ENCODE data around the gene KATNIP.

Gene KATNIP

DNA sequence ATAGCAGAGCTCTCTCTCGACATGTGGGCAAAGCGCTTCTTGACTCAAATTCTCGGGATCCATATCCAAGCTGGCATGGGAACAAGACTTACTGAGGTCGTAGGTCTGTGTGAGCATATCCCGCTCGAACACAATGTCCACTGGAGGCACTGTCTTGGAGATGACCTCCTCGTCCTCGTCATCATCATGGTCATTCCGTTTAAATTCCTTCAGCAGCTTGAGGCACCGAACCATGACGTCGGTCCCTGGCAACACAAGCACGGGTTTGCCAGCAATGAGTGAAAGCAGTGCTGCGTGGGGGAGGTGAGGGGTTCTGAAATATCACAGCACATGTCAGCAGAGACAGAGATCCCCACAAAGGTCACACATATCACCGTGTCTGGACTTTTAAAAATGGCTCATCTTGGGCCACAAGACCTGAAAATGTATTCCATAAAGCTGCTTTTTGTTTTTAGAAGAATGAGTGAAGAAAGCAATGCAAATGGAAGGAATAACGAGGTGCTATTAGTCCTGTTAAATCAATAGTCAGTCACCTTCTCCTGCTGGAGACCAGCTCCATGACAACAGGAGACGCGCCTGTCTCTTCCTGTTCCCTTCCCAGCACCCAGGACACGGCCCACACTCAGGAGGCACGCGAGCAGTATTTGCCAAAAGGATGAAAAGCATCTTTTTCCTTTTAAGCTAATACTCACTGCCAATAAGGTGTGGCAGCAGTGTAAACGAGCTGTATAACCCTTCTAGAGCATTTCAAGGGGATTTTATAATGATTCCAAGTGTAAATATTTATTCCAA, 38.1 kb upstream of the KATNIP start:
- H3K27ac ChIP-seq = no peak overlapping the region
- no peak for TF ChIP-seq ZFX (IDR thresholded peaks at IDR 0.05; ENCODE audit: borderline replicate concordance)
- TF ChIP-seq, protein P1, sequence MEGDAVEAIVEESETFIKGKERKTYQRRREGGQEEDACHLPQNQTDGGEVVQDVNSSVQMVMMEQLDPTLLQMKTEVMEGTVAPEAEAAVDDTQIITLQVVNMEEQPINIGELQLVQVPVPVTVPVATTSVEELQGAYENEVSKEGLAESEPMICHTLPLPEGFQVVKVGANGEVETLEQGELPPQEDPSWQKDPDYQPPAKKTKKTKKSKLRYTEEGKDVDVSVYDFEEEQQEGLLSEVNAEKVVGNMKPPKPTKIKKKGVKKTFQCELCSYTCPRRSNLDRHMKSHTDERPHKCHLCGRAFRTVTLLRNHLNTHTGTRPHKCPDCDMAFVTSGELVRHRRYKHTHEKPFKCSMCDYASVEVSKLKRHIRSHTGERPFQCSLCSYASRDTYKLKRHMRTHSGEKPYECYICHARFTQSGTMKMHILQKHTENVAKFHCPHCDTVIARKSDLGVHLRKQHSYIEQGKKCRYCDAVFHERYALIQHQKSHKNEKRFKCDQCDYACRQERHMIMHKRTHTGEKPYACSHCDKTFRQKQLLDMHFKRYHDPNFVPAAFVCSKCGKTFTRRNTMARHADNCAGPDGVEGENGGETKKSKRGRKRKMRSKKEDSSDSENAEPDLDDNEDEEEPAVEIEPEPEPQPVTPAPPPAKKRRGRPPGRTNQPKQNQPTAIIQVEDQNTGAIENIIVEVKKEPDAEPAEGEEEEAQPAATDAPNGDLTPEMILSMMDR (IDR thresholded peaks at IDR 0.05) = no peak

DNA sequence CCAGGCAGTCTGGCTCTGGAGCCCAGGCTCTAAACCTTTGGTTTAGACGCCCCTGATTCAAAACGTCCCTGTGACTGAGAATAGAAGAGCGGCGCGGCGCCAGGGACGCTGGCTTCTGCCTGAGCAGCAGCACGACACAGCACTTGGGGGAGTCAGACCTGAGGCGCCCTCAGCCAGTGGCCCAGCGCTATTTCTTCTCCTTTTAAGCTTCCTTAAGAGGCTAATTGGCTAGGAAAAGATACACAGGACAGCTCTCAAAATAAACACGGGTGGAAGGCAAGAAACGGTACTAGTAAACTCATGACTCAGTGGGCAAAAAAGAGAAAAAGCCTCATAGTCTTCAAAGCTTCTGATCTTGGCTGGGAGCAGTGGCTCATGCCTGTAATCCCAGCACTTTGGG, 35.1 kb upstream of the KATNIP start:
- H3K27ac ChIP-seq = no peak overlapping the region
- no peak for TF ChIP-seq ZFX (IDR thresholded peaks at IDR 0.05; ENCODE audit: borderline replicate concordance)

DNA sequence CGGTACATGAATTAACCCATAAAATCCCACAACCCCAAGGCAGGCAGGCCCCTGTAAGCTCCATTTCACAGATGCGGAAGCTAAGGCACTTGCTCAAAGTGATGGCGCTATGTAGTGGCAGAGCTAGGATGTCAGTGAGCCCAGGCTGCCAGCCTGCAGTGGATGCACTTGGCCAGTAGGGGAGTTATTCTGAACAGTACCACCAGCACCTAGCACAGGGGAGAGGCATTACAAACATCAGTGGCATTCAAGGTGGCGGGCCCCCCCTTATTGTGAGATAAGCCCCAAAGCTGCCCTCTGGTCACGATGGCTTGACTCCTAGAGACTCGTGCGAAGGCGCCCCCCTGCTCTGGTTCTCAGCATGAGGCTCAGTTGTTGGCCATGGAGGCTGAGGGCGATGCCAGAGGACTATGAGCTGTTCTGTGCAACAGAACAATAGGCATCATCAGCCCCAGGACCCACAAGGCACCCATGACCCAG, 34.0 kb upstream of the KATNIP start:
- TF ChIP-seq ZFX (IDR thresholded peaks at IDR 0.05; ENCODE audit: borderline replicate concordance) = no peak
- TF ChIP-seq, protein P1 (IDR thresholded peaks at IDR 0.05) = peak; percentile 62
- no peak overlapping the region for H3K27ac ChIP-seq

DNA sequence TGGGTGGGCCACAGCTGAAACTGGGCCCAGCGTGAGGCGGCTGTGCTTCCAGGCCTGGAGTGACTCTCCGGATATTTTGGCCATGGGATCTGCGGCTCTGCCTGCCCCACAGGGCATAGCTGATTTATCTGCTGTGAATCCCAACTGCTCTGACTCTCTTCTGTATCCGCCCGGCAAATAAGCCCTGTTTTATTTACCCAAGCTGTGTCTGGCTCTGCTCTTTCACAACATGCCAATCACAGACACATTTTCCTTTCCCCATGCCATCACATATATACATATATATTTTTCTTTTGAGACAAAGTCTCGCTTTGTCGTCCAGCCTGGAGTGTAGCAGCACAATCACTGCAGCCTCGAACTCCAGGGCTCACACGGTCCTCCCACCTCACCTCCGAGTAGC, 33.6 kb upstream of the KATNIP start:
- TF ChIP-seq, protein P1 (IDR thresholded peaks at IDR 0.05) = no peak
- no peak for TF ChIP-seq ZFX (IDR thresholded peaks at IDR 0.05; ENCODE audit: borderline replicate concordance)
- H3K27ac ChIP-seq = no peak overlapping the region; the same call in 1 of the 2 replicates

DNA sequence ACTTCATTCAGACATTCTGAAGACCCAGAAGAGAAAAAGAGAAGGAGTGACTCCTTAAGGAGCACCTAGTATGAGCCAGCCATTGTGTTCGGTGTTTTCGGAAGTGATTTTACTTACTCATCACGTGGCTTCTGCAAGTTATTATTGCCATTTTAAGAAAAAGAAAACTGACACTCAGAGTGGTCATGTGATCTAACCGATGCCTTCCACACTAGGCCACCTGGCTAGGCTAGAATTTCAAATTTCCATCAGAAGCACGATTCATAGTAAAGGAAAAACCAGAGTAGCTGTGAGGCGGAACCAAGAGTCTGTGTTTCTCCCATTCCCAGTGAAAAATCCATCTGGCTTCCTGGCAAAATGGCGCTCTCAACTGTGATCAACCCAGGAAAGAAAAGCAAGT, 32.3 kb upstream of the KATNIP start:
- TF ChIP-seq, protein P1 (IDR thresholded peaks at IDR 0.05) = no peak
- no peak for TF ChIP-seq ZFX (IDR thresholded peaks at IDR 0.05; ENCODE audit: borderline replicate concordance)
- peak overlapping the region; percentile 53 for H3K27ac ChIP-seq

DNA sequence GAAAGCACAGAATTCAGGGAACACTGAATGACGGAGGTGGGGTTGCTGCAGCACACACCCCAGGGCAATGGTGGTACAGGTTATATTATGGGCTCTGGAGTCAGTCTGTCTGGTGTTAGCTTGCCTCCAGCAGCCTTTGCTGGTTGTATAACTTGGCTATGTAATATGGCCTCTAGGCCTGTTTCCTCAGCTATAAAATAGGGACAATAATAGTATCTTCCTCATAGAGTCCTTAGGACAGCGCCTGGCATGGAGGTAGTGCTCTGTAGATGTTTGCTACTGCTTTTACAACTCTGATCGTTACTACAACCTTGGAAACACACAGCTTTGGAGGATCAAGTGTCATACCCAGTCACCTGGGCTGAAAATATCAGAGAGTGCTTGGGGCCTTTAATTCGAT, 31.7 kb upstream of the KATNIP start:
- TF ChIP-seq, protein P1 (IDR thresholded peaks at IDR 0.05) = no peak
- no peak for TF ChIP-seq ZFX (IDR thresholded peaks at IDR 0.05; ENCODE audit: borderline replicate concordance)
- H3K27ac ChIP-seq = peak overlapping the region; percentile 53

DNA sequence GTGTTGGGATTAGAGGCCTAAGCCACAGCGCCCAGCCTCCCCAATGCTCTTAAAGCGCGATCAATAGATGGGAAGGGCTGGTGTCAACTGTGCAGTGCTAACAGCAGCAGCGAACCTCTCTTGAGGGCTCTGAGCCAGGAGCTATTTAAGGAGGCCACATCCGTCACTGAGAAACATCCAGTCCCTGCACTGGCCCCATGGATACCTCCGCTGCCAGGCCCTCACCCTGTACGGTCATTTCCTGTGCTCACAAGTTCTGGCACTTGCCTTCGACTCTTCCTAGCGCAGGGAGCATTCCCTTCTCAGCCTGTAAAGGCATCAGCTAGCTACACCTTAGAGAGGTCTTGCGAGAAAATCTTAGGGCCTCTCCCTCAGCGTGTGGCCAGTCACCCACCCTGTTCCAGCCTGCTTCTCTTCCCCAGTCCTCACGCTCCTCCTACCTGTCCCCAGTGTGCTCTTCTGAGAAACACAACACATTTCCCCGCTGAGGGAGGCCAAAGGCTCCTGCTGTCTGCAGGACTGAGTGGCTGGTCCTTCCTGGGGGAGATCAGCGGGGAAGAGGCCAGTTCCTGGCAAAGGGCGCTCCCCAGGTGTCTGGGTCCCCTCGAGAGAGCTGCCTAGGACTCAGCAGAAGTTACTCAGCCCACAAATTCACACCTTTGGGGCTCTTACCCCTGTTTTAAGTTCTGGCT, 28.8 kb upstream of the KATNIP start:
- TF ChIP-seq, protein P1 (IDR thresholded peaks at IDR 0.05) = no peak
- TF ChIP-seq ZFX (IDR thresholded peaks at IDR 0.05; ENCODE audit: borderline replicate concordance) = no peak

More for the DNA sequence above, 28.8 kb upstream of the KATNIP start:
- no peak overlapping the region for H3K27ac ChIP-seq

Data from 22Rv1 (cell line).